GM18507 (cell line): ENCODE results near the gene WHAMM.
"Not testable (repeated sequence)": the region's sequence is repeated elsewhere in the genome, so short reads cannot be mapped to it uniquely, and the experiment has no call there.

Experiments
- DNase-seq: peaks from one replicate; pipeline ENCODE4 v3.0.0; 2011; ENCODE audit warnings: low read depth; ENCODE audit not compliant: insufficient read length; ENCODE audit errors: extremely low spot score
- FAIRE-seq: peaks from 2 replicates; lab custom pipeline; 2011; peaks lifted over from hg19 to GRCh38; lab: Jason Lieb, UNC

The WHAMM gene

DNA sequence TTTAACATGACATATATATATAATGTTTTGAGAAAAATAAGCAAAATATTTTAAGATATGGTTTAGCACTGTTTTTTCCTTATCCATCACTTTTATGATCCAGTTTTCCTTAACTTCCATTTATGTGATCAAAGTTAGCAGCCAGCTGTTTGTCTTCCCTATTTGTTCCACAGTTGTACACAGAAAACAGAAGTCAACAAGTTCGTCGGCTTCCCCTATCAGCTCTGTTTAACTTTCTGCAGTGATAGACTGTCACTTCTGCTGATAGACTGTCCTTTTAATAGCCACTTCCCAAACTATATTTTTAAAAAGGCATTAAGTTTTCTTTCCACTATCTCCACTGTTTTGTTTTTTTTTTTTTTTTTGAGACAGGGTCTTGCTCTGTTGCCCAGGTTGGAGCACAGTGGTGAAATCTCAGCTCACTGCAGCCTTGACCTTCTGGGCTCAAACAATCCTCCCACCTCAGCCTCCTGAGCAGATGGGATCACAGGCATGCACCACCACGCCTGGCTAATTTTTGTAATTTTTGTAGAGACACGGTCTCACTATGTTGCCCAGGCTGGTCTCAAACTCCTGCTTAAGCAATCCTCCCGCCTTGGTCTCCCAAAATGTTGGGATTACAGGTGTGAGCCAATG lies 10.8 kb upstream of the WHAMM start:
- FAIRE-seq (no peak), DNase-seq (no peak)

DNA sequence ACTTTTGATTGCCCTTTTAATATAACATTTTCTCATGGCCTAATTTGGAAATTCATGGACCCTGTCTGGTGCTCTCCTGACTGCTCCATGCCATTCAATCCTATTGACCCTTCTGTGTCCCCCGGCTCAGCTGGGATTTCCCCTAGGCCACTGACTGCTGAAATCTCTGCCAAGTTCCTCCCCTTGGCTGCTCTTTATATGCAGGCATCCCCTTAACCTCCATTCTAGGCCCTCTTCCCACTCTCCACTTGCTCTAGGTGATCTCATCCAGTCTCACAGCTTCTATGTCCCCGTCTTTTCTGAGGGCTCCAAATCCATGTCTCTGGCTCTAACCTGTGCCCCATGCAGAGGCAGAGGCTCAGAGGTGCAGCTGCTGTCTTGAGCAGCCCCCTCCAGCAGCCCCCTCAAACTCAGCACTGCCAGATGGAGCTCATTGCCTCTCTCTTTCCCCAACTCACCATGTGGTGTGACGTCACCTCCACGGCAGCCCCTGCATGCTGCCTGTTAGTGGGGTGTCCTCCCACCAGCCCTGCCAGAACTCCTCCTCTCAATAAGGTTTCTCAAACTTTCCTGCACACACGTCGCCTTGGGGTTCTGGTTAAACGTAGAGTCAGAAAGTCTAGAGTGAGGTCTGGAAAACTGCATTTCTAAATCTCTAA lies 10.1 kb upstream of the WHAMM start:
- DNase-seq: no peak
- FAIRE-seq: no peak

DNA sequence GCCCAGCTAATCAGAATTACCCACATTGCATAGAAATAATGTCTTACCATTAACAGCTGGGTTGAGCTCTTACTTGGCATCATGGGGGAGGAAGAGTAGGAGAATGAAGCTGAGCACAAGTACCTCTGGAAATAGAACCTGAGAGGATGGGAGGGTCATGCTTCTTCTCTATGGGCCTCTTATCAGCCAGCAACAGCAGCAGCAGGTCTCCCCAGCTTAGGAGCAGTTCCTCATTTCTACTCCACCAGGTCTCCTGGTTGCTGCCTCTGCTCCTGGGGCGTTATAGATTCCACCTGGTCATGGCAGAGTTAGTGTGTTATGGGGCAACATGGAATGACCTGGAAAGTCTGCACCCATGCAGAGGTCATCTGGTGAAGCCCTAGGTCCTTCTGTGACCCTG lies 6.9 kb upstream of the WHAMM start:
- no peak for FAIRE-seq
- DNase-seq: no peak

DNA sequence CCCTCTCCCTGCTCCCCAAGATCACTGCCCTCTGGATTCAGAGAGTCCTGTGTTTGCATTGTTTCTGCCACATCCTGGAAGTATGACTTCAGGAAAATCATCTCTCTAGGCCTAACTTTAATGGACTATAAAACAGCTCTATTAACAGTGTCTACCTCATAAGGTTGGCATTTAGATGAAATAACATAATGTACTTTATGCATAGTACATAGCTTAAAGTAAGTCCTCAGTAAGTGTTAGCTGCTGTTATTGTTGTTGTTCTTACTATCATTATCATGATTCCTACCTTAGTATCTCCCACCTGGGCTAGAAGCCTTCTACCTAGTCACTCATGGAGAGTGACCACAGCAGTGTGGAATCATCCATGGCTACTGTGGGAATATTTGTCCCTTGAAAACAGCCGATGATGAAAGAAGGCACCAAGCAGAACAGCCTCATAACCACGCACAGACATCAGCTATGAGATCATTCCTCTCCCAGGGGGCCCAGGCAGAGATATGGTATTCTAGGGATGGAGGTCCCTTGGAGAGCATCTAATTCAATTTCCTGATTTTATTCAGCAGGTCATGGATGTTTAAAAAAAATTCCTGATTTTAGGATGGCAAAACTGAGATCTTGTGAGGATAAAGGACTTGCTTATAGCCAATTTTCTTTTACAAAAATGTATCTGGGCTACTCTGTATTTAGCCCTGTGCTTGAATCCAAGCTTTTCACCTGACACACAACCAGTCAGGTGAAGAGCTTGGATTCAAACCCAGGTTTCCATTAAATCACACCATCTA lies 5.4 kb upstream of the WHAMM start:
- no peak for FAIRE-seq
- DNase-seq: no peak

DNA sequence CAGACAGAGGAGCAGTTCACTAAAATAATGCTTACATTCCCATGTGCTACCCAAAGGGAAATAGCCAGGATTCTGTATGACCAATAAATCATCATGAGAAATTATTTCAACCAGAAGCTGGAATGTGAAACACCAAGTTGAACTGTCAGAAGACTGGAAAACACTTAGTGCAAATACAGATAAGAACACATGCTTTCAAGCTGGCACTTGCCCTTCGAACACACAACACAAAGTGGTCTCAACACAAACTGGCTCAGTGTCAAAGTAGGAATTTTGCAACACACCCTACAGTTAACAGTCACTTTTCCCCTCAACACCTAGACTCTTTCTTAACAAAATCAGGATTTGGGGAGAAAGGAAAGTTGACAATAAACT lies 4.9 kb upstream of the WHAMM start:
- no peak for FAIRE-seq
- DNase-seq: no peak

DNA sequence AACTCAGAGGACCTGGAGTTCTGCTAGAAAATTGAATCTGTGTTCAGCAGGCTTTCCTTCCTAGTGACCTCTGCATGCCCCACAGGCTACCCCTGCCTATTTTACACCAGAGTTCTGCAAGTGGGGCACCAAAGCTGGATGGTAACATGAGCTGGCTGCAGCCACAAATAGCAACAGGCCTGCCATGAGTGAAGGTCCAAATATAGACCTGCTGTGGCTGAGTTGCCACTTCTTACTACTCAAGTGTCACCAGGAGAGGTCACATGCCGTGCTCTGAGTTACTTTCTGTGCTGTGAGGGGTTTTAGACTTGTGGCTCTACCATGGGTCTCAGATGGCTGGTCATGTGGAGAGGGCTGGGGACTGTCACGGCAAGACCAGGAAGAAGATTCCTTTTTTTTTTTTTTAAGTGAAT lies 3.4 kb upstream of the WHAMM start, which contains the start of gene FSD2:
FSD2 (minus strand) TSS at position 76 of the 413 bp plus-strand sequence. CDS start 18,679 bp downstream, outside the sequence.
- DNase-seq (peak; percentile 30), FAIRE-seq (peak; percentile 95)

DNA sequence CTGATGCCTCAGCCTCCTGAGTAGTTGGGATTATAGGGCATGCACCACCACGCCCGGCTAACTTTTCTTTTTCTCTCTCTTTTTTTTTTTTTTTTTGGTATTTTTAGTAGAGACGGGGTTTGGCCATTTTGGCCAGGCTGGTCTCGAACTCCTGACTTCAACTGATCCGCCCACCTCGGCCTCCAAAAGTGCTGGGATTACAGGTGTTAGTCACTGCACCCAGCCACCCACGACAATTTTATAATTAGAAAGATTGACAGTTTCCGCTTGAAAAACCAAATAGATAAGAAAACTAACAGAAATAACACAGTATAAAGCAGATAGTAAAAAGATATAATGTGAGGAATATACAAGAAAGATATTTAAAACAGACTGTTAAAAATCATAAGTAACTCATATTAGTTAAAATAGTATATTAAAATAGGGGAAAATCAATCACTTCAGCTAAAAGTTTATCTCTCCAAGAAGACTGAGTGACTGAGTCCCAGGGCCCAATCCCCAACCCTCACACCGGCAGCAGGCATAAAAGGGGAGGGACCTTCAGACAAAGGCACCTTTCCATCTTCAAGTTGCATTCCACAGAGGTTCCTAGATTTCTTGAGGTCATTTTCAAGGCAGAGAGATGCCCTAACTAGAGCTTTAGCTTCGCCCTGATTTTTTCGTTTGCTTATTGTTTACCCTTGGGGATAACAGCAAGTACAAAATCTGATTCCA lies 1.4 kb upstream of the WHAMM start:
- DNase-seq (no peak), FAIRE-seq (no peak)

DNA sequence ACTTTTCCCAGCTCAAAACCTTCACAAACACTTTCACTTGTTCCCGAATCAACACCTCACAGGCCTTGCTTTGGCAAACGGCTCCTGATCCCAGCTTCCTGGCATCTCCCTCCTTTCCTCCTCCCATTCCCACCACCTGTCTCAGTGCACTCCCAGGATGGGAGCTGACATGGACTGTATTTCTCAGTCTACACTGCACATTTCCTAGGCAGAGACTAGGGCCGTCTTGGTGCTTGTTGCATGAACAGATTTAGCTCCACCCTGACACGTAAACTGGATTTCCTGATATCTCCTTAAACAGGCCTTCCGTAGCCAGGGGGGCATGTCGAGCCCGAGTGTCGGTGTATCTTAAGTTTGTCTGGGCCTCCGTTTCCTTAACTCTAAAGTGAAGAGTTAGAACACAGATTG lies 790 bp upstream of the WHAMM start:
- DNase-seq (no peak), FAIRE-seq (peak; percentile 64)

DNA sequence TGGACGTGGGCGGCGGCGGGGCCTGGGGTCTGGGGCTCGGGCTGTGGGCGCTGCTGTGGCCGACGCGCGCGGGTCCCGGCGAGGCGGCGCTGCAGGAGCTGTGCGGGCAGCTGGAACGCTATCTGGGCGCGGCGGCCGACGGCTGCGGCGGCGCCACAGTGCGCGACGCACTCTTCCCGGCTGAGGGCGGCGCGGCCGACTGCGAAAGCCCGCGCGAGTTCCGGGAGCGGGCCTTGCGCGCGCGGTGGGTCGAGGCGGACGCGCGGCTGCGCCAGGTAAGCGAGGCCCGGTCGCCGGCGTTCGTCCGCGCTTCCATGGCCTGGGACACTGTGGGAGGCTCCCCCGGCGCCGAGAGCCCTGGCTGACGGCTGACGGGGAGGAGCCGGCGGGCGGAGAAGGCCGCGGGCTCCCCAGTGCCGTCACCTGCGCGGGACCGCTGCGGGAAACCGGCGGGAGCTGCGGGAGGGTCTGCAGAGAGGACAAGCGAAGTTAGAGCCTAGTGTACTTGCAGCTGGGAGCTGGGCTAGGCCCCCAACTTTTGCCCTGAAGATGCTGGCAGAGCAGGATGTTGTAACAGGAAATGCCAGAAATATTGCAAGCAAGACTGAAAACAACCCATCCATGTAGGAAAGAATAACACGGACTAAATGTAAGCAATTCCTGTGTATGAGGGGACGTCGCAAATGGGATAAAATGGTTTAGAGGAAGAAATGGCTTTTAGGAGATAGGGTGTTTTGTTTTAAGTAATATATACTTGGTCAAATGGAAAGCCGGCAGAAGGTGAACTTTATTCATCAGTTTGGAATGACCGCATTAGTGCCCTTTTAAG lies 847 bp downstream of the WHAMM start:
- FAIRE-seq: no peak
- DNase-seq: no peak

DNA sequence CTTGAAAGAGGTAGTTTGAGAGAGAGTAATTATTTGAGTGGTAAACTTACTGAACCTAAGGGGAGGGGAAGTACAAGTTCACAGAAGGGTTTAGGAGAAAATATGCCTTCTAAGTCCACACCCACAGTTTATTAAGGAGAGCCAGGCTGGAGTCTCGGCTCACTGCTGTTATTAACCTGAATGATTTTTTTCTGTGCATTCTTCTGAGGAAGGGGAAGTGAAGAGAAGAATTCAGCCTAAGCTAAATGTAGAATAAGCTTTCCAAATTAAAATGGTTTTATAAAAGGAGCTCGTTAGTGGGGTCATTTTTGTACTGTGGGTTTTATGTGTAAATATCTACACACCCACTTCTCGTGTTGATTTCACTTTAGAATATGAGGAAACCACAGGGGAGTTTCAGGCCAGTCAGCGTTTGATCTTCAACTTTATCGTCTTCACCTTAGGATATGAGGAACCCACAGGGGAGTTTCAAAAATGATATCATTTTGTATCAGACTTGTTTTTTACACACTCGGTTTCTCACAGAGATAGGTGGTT lies 1.5 kb downstream of the WHAMM start:
- DNase-seq: no peak
- FAIRE-seq: peak; percentile 69

DNA sequence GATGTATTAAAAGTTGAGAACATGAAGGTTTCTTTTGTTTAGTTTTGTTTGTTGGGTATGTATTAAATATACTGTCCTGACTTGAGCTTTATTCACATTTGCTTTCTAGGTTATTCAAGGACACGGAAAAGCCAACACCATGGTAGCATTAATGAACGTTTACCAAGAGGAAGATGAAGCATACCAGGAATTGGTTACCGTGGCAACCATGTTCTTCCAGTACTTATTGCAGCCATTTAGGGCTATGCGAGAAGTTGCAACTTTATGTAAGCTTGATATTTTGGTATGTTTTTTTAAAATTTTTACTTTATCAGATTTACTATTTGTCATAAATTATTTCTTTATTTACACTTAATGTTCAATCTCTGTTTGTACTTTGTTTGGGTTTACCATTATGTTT lies 3.6 kb downstream of the WHAMM start:
- DNase-seq: no peak
- no peak for FAIRE-seq

DNA sequence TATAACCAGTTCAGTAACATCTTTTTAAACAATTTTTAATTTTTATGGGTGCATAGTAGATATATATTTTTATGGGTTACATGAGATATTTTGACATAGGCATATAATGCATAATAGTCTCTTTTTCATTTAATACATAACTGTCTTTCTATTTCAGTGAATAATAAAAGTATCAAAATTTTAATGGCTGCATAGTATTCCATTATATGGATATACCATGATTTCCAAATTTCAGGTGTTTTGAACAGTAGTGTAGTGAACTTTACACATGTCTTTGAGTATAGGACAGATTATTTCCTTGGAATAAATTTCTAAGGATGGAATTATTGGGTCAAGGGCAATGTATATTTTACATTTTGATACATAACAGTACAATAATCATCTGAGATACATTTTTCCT lies 10.7 kb downstream of the WHAMM start:
- DNase-seq (no peak), FAIRE-seq (no peak)

DNA sequence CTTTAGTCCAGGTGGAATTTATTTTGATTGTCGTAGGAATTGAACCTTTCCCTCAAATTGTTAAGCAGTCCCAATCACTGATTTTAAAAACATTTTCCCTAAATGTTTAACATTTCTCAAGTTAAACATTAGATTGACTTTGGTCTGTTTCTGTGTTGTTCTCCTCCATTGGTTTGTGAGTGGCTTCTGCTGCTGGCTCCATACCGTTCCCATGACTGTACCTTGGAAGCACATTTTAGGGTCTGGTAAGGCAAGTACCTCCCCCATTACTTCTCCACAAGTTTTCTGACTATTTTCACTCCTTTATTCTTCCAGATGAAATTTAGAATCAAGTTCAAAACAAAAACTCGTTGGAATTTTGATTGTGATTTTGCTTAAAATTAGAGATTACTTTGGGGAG lies 12.0 kb downstream of the WHAMM start:
- FAIRE-seq, DNase-seq: not testable (repeated sequence)

DNA sequence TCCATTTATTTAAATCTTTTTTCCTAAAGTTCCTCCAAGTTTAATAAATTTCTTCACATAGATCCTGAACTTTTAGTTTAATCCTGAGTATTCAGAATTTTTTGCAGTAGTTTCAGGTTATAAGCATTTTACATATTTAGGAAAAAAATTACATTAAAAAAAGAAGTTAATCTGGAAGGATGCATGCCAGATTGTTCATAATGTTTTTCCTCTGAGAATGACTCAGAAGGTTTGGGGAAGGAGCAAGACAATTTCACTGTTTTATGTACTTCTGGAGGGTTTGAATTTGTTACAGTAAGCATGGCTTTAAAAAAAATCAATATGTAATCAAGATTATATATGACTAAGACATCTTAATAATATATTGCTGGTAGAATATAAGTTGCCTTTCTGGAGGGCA lies 12.4 kb downstream of the WHAMM start:
- not testable (repeated sequence) for DNase-seq, FAIRE-seq

DNA sequence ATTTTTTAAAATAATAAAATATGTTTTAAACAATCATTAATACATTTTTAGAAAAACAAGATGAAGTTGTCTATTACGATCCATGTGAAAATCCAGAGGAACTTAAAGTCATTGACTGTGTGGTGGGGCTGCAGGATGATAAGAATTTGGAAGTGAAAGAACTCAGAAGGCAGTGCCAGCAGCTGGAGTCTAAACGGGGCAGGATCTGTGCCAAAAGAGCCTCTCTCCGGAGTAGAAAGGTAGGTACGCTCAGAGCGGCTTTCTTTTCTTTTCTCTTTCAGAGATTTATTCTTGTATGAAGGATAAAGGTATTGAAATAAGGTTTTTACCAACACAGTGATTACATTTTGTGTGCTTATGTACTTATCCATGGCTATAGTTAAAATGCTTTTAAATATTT lies 13.6 kb downstream of the WHAMM start:
- FAIRE-seq (no peak), DNase-seq (no peak)

DNA sequence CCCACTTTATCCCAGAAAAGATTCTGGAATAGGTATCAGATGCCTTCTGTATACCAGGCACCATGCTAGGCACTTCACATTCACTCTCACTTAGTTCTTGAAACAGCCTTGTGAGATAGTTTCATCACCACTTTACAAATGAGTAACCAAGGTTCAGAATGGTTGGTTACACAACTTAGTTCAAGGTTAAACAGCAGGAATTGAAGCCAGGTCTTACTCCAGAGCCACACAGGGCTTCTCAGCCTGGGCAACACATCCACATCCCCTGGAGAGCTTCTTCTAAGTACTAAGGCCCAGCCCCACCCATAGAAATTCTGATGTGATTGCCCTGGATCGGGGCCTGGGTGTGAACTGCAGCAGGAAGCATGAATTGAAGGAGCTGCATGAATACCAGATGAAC lies 18.6 kb downstream of the WHAMM start:
- no peak for FAIRE-seq
- no peak for DNase-seq

DNA sequence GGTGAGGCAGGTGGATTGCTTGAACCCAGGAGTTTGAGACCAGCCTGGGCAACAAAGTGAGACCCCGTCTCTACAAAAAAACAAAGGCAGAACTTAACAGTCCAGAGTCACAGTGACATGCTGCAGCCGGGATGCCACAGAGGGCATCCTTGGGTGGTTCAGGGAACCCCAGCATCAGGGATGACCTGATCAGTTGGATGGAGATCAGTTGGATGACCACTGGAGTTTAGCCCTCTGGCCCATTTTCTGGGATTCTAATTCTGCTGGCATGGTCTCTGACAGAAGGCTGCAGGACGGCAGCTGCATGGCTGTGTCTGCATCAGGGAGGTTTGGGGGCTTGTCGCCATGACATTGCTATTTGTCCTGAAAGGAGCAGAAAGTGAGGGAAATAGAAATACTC lies 19.8 kb downstream of the WHAMM start:
- DNase-seq (no peak), FAIRE-seq (no peak)

DNA sequence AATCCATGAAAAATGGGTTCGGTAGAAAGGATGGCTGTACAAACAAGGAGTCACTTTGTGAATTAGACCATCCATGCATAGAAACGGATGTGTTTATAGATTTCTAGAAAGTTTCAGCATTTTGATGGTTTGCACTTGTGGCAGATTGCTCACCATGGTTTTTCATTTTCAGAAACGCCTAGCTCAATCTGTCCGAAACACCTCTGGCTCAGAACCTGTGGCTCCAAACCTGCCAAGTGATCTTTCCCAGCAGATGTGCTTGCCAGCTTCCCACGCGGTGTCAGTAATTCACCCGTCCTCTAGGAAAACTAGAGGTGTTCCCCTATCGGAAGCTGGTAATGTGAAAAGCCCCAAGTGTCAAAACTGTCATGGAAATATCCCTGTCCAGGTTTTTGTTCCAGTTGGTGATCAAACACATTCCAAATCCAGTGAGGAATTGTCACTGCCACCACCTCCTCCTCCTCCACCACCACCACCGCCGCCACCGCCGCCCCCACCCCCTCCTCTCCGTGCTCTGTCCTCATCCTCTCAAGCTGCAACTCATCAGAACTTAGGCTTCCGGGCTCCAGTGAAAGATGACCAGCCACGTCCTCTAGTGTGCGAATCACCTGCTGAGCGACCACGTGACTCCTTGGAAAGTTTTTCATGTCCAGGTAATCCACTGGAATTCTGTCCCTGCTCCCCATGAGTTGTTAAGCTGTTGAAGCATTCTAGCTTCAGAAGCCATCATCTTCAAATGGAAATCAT lies 21.2 kb downstream of the WHAMM start:
- DNase-seq (no peak), FAIRE-seq (peak; percentile 44)
